Osteocyte (in vitro differentiated cells): ENCODE results near the gene CSF3R. TPM values are rescaled to one million over a fixed set of nuclear protein-coding genes. Genes with fewer than 3 reads are reported as not detected.

Experiments
- DNase-seq: peaks from one replicate; pipeline ENCODE4 v3.0.0; 2021; ENCODE audit warnings: mixed read lengths; ENCODE audit not compliant: unreplicated experiment; ENCODE audit errors: extremely low spot score
- H3K27ac Mint-ChIP-seq: one replicate; pipeline ENCODE4 v1.8.0; 2021; ENCODE audit warnings: mild to moderate bottlenecking, mixed read lengths; ENCODE audit not compliant: unreplicated experiment
- H3K27me3 Mint-ChIP-seq: one replicate; pipeline ENCODE4 v1.8.0; 2021; ENCODE audit warnings: mixed read lengths; ENCODE audit not compliant: unreplicated experiment
- H3K36me3 Mint-ChIP-seq: one replicate; pipeline ENCODE4 v1.8.0; 2021; ENCODE audit warnings: mixed read lengths; ENCODE audit not compliant: unreplicated experiment
- H3K4me1 Mint-ChIP-seq: one replicate; pipeline ENCODE4 v1.8.0; 2021; ENCODE audit warnings: mixed read lengths; ENCODE audit not compliant: unreplicated experiment
- H3K4me3 Mint-ChIP-seq: one replicate; pipeline ENCODE4 v1.8.0; 2021; ENCODE audit warnings: mild to moderate bottlenecking, moderate library complexity, mixed read lengths; ENCODE audit not compliant: unreplicated experiment
- H3K9me3 Mint-ChIP-seq: one replicate; pipeline ENCODE4 v1.8.0; 2021; ENCODE audit warnings: mixed read lengths; ENCODE audit not compliant: unreplicated experiment
- total RNA-seq: library from RNA; stranded (reverse); gene quantifications from 2 replicates; pipeline ENCODE4 v1.2.1, GENCODE V29; 2021
- TF ChIP-seq, protein P1 (sequence below): fragments of 200-600 bp; sonication (generic); IDR thresholded peaks from 2 replicates; pipeline ENCODE4 v1.5.0; 2021; ENCODE audit warnings: antibody characterized with exemption, mild to moderate bottlenecking, moderate library complexity

Gene CSF3R
- total RNA-seq, 1 donor from 2014 or later = not detected

DNA sequence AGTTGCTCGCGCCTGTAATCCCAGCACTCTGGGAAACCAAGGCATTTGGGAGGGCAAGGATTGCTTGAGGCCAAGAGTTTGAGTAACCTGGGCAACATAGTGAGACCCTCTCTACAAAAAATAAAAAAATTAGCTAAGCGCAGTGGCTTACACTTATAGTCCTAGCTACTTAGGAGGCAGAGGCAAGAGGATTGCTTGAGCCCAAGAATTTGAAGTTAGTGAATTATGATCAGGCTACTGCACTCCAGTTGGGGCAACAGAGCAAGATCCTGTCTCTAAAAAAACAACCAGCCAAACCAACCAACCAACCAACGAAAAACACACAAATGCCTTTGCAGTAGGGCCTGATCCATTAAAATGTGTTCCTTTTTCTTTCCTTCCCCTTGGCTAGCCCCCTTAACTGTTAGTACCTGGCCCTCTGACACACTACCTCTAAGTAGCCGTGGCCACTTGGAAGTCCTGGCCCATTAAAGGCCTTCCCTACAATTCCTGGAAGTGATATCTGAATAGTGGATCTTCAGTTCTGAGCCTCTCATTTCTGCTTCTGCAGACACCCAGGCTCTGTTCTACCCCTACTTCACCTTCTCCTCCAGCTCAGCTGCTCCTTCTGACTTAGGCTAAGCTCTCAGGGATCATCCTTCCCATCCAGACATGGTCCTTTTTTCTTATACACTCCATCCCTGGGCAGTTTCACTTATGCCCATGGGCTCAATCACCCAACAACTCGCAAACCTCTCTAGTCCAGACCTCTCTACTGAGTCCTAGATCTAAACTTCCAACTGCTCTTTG lies 28.9 kb downstream of the CSF3R start:
- DNase-seq = no peak
- Mint-ChIP-seq H3K27ac (no peak overlapping the region), H3K9me3 (no peaks in the 10 kb centered on the region), H3K27me3 (no peaks in the 10 kb centered on the region), H3K4me3 (no peak overlapping the region), H3K36me3 (peaks cover 21% of the 10 kb centered on the region), H3K4me1 (peaks cover 24% of the 10 kb centered on the region)
- TF ChIP-seq, protein P1, sequence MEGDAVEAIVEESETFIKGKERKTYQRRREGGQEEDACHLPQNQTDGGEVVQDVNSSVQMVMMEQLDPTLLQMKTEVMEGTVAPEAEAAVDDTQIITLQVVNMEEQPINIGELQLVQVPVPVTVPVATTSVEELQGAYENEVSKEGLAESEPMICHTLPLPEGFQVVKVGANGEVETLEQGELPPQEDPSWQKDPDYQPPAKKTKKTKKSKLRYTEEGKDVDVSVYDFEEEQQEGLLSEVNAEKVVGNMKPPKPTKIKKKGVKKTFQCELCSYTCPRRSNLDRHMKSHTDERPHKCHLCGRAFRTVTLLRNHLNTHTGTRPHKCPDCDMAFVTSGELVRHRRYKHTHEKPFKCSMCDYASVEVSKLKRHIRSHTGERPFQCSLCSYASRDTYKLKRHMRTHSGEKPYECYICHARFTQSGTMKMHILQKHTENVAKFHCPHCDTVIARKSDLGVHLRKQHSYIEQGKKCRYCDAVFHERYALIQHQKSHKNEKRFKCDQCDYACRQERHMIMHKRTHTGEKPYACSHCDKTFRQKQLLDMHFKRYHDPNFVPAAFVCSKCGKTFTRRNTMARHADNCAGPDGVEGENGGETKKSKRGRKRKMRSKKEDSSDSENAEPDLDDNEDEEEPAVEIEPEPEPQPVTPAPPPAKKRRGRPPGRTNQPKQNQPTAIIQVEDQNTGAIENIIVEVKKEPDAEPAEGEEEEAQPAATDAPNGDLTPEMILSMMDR = no peak

DNA sequence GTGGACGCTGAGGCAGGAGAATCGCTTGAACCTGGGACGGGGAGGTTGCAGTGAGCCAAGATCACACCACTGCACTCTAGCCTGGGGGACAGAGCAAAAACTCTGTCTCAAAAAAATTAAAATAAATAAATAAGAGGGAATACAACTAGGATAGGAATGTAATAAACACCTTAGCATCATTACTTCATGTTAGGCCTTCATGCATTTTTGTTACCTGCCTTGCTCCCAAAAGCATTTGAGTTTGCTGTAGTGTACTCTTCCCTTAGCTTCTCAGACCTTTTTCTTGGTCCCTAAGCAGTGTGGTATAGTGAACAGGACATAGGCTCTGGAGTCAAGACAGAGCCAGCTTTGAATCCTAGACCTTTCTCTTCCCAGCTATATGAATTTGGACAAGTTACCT lies 29.7 kb downstream of the CSF3R start:
- Mint-ChIP-seq H3K4me1 (peaks cover 24% of the 10 kb centered on the region), H3K4me3 (no peak overlapping the region), H3K27ac (no peak overlapping the region), H3K27me3 (no peaks in the 10 kb centered on the region), H3K9me3 (no peaks in the 10 kb centered on the region), H3K36me3 (peaks cover 18% of the 10 kb centered on the region)
- TF ChIP-seq, protein P1 = no peak
- DNase-seq = no peak

DNA sequence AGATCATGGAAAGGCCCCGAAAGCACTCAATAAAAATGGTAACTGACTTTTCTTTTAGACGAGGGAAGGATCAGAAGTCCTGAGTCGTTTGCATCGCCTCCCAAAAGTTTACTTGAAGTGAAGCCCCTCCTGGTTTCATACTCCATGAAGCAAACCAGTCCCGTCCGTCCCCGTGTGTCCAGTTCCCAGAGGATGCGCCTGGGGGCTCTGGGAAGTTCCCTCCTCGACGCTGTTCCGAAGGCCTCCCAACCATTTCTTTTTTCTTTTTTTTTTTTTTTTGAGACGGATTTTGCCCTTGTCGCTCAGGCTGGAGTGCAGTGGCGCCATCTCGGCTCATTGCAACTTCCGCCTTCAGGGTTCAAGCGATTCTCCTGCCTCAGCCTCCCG lies 31.8 kb downstream of the CSF3R start:
- H3K27me3 Mint-ChIP-seq = no peaks in the 10 kb centered on the region
- no peaks in the 10 kb centered on the region for H3K9me3 Mint-ChIP-seq
- H3K4me1 Mint-ChIP-seq = peaks cover 21% of the 10 kb centered on the region
- H3K4me3 Mint-ChIP-seq = peak overlapping the region; percentile 84
- H3K36me3 Mint-ChIP-seq = peaks cover 12% of the 10 kb centered on the region
- TF ChIP-seq, protein P1 = no peak
- DNase-seq = no peak
- H3K27ac Mint-ChIP-seq = peak overlapping the region; percentile 95

DNA sequence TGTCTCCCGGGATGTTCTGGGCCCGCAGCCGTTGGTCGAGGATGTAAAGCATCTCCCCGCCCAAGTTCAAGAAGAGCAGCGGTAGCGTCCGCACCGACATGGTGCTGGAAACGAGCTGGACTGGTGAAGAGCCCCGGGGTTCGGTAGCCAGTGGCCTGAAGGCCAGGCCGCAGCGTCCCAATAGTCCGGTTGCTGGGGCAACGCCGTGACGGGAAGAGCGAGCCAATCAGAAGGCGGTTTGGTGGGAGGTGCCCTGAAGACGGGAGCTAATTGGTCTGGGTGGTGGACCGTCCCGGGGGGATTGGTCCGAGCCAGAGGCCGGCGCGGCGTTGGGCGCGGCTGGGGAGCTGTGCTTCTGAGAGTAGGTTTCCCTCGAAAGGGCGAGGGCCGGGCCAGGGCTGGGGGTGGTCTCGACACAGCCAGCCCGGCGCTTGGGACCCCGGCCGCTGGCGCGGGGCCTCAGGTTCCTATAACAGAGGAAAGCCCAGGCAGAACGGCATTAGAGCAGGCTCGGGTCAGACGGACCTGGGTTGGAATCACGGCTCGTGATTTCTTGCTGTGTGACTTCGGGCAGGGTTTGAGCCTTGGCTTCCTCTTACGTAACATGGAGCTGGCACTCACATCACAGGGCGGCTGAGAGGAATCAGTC lies 32.3 kb downstream of the CSF3R start, which contains the start of gene OSCP1:
Gene OSCP1, minus strand, starts transcription at position 182 of the 649 bp plus-strand sequence. Its CDS starts 82 bp downstream, at position 100.
- peak within 1 kb of the TSS; percentile 84 for H3K4me3 Mint-ChIP-seq
- H3K36me3 Mint-ChIP-seq = peaks cover 8% of the 10 kb centered on the region
- TF ChIP-seq, protein P1 = no peak
- peak; percentile 98 for DNase-seq
- H3K27ac Mint-ChIP-seq = peak within 1 kb of the TSS; percentile 95
- H3K4me1 Mint-ChIP-seq = peaks cover 21% of the 10 kb centered on the region
- no peaks in the 10 kb centered on the region for H3K9me3 Mint-ChIP-seq
- H3K27me3 Mint-ChIP-seq = no peaks in the 10 kb centered on the region

DNA sequence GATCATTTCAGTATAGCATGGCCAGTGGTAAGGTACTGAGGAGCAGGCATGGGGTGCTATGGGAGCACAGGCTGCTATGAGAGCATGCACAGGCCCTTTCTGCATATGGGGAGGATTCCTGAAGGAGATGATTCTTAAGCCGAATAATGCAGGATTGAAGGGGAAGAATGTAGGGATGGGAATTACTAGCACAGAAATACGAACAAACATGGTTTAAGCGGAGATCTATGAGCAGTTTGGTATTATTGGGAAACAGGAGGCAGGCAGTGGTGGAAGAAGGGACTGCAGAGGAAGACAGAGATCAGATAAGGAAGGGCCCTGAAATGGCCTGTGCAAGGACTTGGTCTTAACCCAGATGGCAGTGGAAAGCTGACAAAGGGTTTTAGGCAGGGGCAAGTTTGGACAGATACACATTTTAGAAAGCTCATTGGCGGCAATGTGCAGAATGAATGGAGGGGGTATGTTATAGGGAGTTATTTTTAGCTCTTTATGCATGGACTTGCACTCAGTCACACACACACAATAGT lies 34.1 kb downstream of the CSF3R start:
- no peaks in the 10 kb centered on the region for H3K36me3 Mint-ChIP-seq
- H3K4me3 Mint-ChIP-seq = peak overlapping the region; percentile 84
- peak overlapping the region; percentile 95 for H3K27ac Mint-ChIP-seq

More for the DNA sequence above, 34.1 kb downstream of the CSF3R start:
- TF ChIP-seq, protein P1 = no peak
- no peak for DNase-seq
- peaks cover 21% of the 10 kb centered on the region for H3K4me1 Mint-ChIP-seq
- H3K9me3 Mint-ChIP-seq = no peaks in the 10 kb centered on the region
- H3K27me3 Mint-ChIP-seq = no peaks in the 10 kb centered on the region
